ENCODE results near the gene NMT2.

NMT2 gene

DNA sequence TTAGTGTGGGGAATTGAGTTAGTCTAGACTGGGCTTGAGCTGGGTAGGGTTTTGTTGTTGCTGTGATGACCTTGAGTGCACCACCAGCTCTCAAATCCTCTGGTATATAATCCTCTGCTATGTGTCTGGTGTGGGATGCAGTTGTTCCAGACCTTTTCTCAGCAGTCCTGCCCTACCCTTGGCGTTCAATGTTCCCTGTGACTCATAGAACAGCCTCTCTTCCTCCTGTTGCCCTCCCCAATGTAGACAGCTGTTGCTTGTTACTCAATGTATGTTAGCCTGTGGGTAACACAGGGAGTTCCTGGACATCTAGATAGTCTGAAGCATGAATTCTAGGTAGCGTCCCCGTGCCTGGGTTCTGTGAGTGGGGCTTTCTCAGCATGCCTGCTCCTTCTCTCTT is 99.7 kb downstream of the NMT2 start:
- H3K36me3 ChIP-seq (ENCODE audit: insufficient read depth, low read length), result no peaks in the 10 kb centered on the region
- H3K4me1 ChIP-seq (ENCODE audit: insufficient read depth, low read length), result no peaks in the 10 kb centered on the region
- peaks cover 12% of the 10 kb centered on the region; the same call in 1 of the 2 replicates for H3K9me3 ChIP-seq (ENCODE audit: control insufficient read depth, insufficient read depth, low read length)
- no peak overlapping the region for H3K9ac ChIP-seq (ENCODE audit: low read depth, low read length)

DNA sequence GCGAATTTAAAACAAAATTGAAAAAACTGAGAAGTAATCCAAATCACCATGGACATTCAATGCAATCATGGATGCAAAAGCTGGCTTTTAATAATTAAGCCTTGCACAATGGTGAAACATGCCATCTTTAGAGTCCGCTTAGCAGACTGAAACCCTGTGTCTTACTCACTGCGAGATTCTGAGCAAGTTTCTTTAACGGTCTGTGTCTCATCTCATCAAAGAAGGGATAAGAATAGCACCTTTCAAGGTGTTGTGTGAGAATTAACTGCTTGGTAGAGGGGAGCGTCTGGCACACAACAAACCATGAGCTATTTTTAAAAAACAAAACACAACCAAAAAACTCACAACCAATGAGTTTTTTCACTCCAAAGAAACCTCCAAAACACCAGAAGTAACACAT is 101.3 kb downstream of the NMT2 start:
- H3K36me3 ChIP-seq (ENCODE audit: insufficient read depth, low read length), result no peaks in the 10 kb centered on the region
- no peak overlapping the region for H3K9ac ChIP-seq (ENCODE audit: low read depth, low read length)
- no peaks in the 10 kb centered on the region for H3K9me3 ChIP-seq (ENCODE audit: control insufficient read depth, insufficient read depth, low read length)

DNA sequence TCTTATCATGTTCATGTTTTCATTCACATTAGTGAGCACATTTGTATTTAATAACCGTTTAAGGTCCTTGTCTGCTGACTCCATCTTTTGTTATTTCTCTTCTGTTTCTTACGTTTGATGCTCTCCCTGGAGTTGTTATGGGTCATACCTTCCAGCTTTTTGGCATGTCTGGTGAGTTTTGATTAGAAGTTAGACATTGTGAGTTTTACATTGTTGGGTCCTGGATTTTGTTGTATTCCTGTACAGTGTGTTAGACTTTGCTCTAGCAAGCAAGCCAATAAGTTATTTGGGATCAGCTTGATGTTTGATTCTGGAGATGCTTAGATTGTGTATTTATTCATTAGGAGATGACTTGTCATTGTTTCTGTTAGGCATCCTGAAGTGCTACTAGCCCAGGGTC is 107.9 kb downstream of the NMT2 start:
- H3K9me3 ChIP-seq (ENCODE audit: control insufficient read depth, insufficient read depth, low read length), result no peaks in the 10 kb centered on the region; the same call in 1 of the 2 replicates
- no peak overlapping the region for H3K9ac ChIP-seq (ENCODE audit: low read depth, low read length)
- no peaks in the 10 kb centered on the region for H3K36me3 ChIP-seq (ENCODE audit: insufficient read depth, low read length)
- H3K4me1 ChIP-seq (ENCODE audit: insufficient read depth, low read length), result no peaks in the 10 kb centered on the region

More for the DNA sequence above, 101.3 kb downstream of the NMT2 start:
- H3K4me1 ChIP-seq (ENCODE audit: insufficient read depth, low read length), result no peaks in the 10 kb centered on the region

DNA sequence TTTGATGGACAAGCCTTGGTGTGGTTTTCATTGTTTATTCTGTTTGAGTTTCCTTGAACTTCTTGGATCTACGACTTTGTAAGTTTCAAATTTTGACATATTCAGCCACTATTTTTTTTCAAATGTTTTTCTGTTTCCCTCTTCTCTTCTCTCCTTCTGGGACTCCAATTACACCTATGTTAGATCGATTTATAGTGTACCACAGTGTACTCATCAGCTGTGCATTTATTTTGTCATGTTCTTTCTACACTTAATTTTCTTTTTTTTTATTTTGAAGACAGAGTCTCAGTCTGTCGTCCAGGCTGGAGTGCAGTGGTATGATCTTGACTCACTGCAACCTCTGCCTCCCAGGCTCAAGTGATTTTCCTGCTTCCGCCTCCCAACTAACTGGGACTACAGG is 108.6 kb downstream of the NMT2 start:
- no peaks in the 10 kb centered on the region; the same call in 1 of the 2 replicates for H3K9me3 ChIP-seq (ENCODE audit: control insufficient read depth, insufficient read depth, low read length)
- no peaks in the 10 kb centered on the region for H3K36me3 ChIP-seq (ENCODE audit: insufficient read depth, low read length)
- H3K4me1 ChIP-seq (ENCODE audit: insufficient read depth, low read length), result no peaks in the 10 kb centered on the region
- no peak overlapping the region for H3K9ac ChIP-seq (ENCODE audit: low read depth, low read length)

DNA sequence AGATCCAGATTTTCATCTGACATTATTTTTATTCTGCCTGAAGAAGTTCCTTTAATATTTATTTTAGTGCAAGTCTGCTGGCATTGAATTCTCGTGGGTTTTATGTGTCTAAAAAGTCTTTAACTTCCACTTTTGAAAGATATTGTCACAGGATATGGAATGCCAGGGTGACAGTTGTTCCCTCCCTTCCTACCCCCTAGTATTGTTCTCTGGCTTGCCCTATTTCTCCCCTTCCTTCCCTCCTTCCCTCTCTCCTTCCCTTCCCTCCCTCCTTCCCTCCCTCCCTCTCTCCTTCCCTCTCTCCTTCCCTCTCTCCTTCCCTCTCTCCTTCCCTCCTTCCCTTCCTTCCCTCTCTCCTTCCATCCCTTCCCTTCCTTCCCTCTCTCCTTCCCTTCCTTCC is 109.8 kb downstream of the NMT2 start:
- no peaks in the 10 kb centered on the region; the same call in 1 of the 2 replicates for H3K9me3 ChIP-seq (ENCODE audit: control insufficient read depth, insufficient read depth, low read length)
- H3K9ac ChIP-seq (ENCODE audit: low read depth, low read length), result no peak overlapping the region
- no peaks in the 10 kb centered on the region for H3K4me1 ChIP-seq (ENCODE audit: insufficient read depth, low read length)
- H3K36me3 ChIP-seq (ENCODE audit: insufficient read depth, low read length), result no peaks in the 10 kb centered on the region

All from ES-I3 (cell line).